OCI-LY7 (cell line): ENCODE data around the gene RFC3. TPM values are rescaled to one million over a fixed set of nuclear protein-coding genes. Genes with fewer than 3 reads are reported as not detected.

Source experiments
- BruUV-seq: library from RNA; stranded (reverse); fragments of 400-500 nt; replicated peaks from 2 replicates; lab custom pipeline; 2021; lab: Mats Ljungman, UMichigan
- CTCF ChIA-PET: fragments of 300-600 bp; sonication (Branson Sonifier 250); formaldehyde crosslinking; loops from one replicate; lab custom pipeline; 2022; ENCODE audit warnings: antibody characterized with exemption; ENCODE audit not compliant: unreplicated experiment; lab: Charles Lee
- POLR2A ChIA-PET: fragments of 300-600 bp; sonication (Branson Sonifier 250); formaldehyde crosslinking; loops from one replicate; lab custom pipeline; 2022; ENCODE audit warnings: antibody characterized with exemption; lab: Charles Lee
- DNase-seq: peaks from one replicate; pipeline ENCODE4 v3.0.0-alpha.2; 2015; ENCODE audit warnings: low spot score
- H2AFZ ChIP-seq: fragments of 200-600 bp; sonication (generic), shearing (Covaris generic); 2 replicates; pipeline ENCODE4 v1.6.1; 2014; ENCODE audit warnings: mild to moderate bottlenecking, antibody characterized with exemption, low read length, moderate library complexity
- H3K27ac ChIP-seq: fragments of 200-600 bp; sonication (generic); 2 replicates; pipeline ENCODE4 v1.5.1; 2014; ENCODE audit warnings: mixed run types, low read depth, mild to moderate bottlenecking, moderate library complexity, low read length, inconsistent platforms; ENCODE audit not compliant: poor library complexity, severe bottlenecking
- H3K36me3 ChIP-seq: fragments of 200-600 bp; sonication (generic); 2 replicates; pipeline ENCODE4 v1.6.1; 2014; ENCODE audit warnings: mild to moderate bottlenecking, antibody characterized with exemption, low read length, moderate library complexity, mixed read lengths; ENCODE audit not compliant: insufficient read depth
- H3K4me1 ChIP-seq: fragments of 200-600 bp; sonication (generic); 2 replicates; pipeline ENCODE4 v1.5.1; 2014; ENCODE audit warnings: mild to moderate bottlenecking, low read length; ENCODE audit not compliant: insufficient read depth, poor library complexity, severe bottlenecking
- H3K4me2 ChIP-seq: fragments of 200-600 bp; sonication (generic); 2 replicates; pipeline ENCODE4 v1.6.1; 2014; ENCODE audit warnings: mild to moderate bottlenecking, low read length
- H3K4me3 ChIP-seq: fragments of 200-600 bp; sonication (generic); 2 replicates; pipeline ENCODE4 v1.5.1; 2014; ENCODE audit warnings: mild to moderate bottlenecking, low read depth, low read length; ENCODE audit not compliant: poor library complexity, severe bottlenecking
- H3K79me2 ChIP-seq: fragments of 200-600 bp; sonication (generic); 2 replicates; pipeline ENCODE4 v1.6.1; 2016; ENCODE audit warnings: low read depth, mild to moderate bottlenecking, low read length, moderate library complexity, mixed read lengths; ENCODE audit not compliant: insufficient read depth
- H3K9me2 ChIP-seq: fragments of 200-600 bp; sonication (generic); 2 replicates; pipeline ENCODE4 v1.6.1; 2016; ENCODE audit warnings: mild to moderate bottlenecking, low read length, mixed read lengths; ENCODE audit not compliant: insufficient read depth
- H3K9me3 ChIP-seq: fragments of 200-600 bp; sonication (generic); 2 replicates; pipeline ENCODE4 v1.6.1; 2014; ENCODE audit warnings: mild to moderate bottlenecking, mixed run types, low read length, mixed read lengths
- H4K20me1 ChIP-seq: fragments of 200-600 bp; sonication (generic); 2 replicates; pipeline ENCODE4 v1.6.1; 2014; ENCODE audit warnings: mild to moderate bottlenecking, antibody characterized with exemption, low read length, moderate library complexity, mixed read lengths; ENCODE audit not compliant: insufficient read depth
- EZH2phosphoT487 ChIP-seq: fragments of 200-600 bp; sonication (generic); IDR thresholded peaks from 2 replicates; pipeline ENCODE4 v1.6.1; 2018; ENCODE audit warnings: low read depth, borderline replicate concordance, mild to moderate bottlenecking, mixed run types, antibody characterized with exemption, low read length, moderate library complexity, mixed read lengths
- intact Hi-C: fragments of 100-400 bp; cut with micrococcal nuclease; formaldehyde crosslinking; loops from one replicate; pipeline ENCODE4 v1.10.0; 2022; ENCODE audit not compliant: unreplicated experiment
- total RNA-seq, 2 experiments: library from RNA; depleted of rRNA in 1 of 2; stranded (reverse); fragments of >200 nt in 1 of 2; shearing (Covaris generic) in 1 of 2; gene quantifications; 2 replicates each; pipeline ENCODE4 v1.2.3, GENCODE V29; 2014 to 2022
- TF ChIP-seq, protein P1 (sequence below): fragments of 200-600 bp; sonication (generic); conservative IDR thresholded peaks from 2 replicates; pipeline ENCODE4 v1.5.1; 2014; ENCODE audit warnings: mild to moderate bottlenecking, antibody characterized with exemption, low read length, moderate library complexity, mixed read lengths

The RFC3 gene
- total RNA-seq, 2 experiments from 2014 or later, result 108 to 118 TPM

DNA sequence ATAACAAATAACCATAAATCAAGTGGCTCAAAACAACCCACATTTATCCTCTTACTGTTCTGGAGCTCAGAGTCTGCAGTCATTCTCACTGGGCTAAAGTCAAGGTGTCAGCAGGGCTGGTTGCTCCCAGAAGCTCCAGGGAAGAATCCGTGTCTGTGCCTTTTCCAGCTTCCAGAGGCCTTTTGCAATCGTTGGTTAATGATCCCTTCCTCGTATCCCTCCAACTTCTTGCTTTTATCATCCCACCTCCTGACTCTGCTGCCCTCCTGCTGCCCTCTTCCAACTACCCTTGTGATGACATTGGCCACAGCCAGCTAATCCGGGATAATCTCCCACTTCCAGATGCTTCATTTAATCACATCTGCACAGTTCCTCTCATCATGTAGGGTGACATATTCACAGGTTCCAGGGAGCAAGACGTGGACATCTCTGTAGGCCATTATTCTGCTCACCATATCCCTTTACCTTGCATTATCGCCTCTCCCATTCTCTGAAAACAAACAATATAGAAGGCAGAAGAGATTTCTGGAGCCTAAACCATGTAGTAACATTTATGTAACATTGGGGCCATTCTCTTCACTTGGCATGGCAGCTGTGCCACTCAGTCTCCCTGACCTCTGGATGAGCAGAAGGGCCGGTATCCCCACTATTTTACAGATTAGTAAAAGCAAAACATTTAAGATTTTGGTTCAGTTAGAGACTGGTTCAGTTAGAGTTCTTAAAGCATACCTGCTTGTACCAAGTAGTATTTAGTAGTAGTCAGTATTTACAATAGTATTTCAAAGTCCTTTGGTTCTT lies 53.5 kb downstream of the RFC3 start:
- H2AFZ ChIP-seq, result no peak overlapping the region
- no TSS peak for BruUV-seq
- no peaks in the 10 kb centered on the region for H4K20me1 ChIP-seq
- ChIA-PET POLR2A (interaction anchor here (0.7 kb wide), 1 partner anchor 28 kb away, joined by 3 read pairs; no protein-coding TSS in a partner anchor), CTCF (no interaction called here)
- TF ChIP-seq, protein P1, sequence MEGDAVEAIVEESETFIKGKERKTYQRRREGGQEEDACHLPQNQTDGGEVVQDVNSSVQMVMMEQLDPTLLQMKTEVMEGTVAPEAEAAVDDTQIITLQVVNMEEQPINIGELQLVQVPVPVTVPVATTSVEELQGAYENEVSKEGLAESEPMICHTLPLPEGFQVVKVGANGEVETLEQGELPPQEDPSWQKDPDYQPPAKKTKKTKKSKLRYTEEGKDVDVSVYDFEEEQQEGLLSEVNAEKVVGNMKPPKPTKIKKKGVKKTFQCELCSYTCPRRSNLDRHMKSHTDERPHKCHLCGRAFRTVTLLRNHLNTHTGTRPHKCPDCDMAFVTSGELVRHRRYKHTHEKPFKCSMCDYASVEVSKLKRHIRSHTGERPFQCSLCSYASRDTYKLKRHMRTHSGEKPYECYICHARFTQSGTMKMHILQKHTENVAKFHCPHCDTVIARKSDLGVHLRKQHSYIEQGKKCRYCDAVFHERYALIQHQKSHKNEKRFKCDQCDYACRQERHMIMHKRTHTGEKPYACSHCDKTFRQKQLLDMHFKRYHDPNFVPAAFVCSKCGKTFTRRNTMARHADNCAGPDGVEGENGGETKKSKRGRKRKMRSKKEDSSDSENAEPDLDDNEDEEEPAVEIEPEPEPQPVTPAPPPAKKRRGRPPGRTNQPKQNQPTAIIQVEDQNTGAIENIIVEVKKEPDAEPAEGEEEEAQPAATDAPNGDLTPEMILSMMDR, result no peak
- no peak for TF ChIP-seq EZH2phosphoT487
- H3K9me2 ChIP-seq, result no peaks in the 10 kb centered on the region
- H3K4me2 ChIP-seq, result no peak overlapping the region
- no peak for DNase-seq
- intact Hi-C loops, result no loop called here
- H3K9me3 ChIP-seq, result peaks cover 26% of the 10 kb centered on the region; the same call in 1 of the 2 replicates
- H3K79me2 ChIP-seq, result no peaks in the 10 kb centered on the region
- H3K36me3 ChIP-seq, result peaks cover 40% of the 10 kb centered on the region
- H3K4me1 ChIP-seq, result peaks cover 26% of the 10 kb centered on the region
- no peak overlapping the region for H3K4me3 ChIP-seq
- H3K27ac ChIP-seq, result no peak overlapping the region

DNA sequence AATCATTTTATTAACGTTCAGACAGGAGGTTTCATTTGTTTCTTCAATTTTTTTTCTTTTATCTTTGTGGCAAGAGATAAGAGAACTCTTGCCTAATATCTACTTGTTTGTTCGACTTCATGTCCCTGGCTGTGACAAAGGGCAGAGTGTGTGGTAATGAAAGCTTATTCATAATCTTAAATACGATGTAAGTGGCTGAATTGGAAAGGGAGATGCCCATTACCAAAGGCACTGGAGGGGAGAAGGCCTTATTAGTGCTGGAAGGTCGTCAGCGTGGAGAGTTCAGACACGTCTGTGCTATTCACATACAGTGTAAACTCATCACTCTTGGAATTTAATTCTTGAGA lies 54.0 kb downstream of the RFC3 start:
- Histone ChIP-seq H3K9me2 (no peaks in the 10 kb centered on the region), H3K9me3 (peaks cover 22% of the 10 kb centered on the region; the same call in 1 of the 2 replicates), H2AFZ (no peak overlapping the region), H3K27ac (no peak overlapping the region), H3K4me2 (no peak overlapping the region), H3K4me3 (no peak overlapping the region), H3K79me2 (no peaks in the 10 kb centered on the region), H3K4me1 (peaks cover 20% of the 10 kb centered on the region), H4K20me1 (no peaks in the 10 kb centered on the region), H3K36me3 (peaks cover 36% of the 10 kb centered on the region)
- no peak for DNase-seq
- no TSS peak for BruUV-seq
- intact Hi-C loops, result no loop called here
- TF ChIP-seq EZH2phosphoT487, result no peak
- TF ChIP-seq, protein P1, result no peak
- ChIA-PET CTCF (no interaction called here), POLR2A (no interaction called here)
